ENCODE measurements around the gene NUBP2. TPM values are rescaled to one million over a fixed set of nuclear protein-coding genes. Genes with fewer than 3 reads are reported as not detected.

NUBP2 gene
- total RNA-seq = 10 to 100 TPM; 40.8 to 43.5 TPM

DNA sequence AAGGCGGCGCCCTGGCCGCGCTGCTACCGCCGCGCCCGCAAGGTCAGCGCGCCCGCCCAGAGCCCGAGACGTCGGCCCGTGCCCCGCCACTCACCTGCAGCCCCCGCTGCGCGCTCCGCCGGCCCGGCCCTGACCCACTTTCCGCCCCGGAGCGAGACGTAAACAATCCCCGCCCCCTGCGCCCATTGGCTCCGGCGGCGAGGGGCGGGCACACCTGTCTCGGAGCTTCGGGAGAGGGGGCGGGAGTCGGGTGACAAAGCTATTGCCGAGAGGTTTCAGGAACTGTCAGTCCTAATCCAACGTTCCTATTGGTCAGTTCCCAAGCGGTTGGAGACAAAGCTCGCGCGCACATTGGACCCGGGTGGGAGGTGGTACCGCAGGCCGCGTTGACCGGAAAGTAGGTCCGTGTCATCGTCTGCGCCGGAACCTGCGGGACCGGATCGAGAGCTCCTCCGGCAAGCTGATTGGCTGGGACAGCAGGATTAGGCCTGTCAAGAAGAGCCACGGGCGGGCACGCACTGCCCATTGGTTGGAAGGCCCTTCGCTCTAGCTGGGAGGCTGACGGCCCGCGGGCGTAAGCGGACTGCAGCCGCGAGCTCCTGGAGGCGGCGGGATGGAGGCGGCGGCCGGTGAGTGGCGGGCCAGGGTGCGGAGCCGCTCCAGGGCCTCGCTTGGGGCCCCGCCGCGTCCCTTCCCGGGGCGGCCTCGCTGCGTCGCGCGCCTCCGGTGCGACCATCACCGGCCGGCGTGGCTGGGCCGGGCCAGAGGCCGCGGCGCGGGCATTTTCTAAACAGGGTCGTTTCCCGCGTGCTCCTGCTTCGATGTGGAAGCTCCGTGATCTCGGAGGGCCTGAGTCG lies at the start of gene NUBP2, which contains the start of gene SPSB3:
Gene NUBP2, plus strand, starts transcription at position 553 of the 857 bp plus-strand sequence. Its CDS starts 61 bp downstream, at position 614.
Gene SPSB3, minus strand, starts transcription at position 164 of the 857 bp plus-strand sequence. CDS start 1,088 bp downstream, outside the sequence.
- CTCF ChIA-PET = interaction anchor here (0.7 to 2.7 kb wide), 10 partner anchors 9 to 362 kb away, joined by 3 to 32 read pairs (median 4); partner anchors contain the start of genes EME2, FAHD1, MAPK8IP3 and MRPS34
- Mint-ChIP-seq H3K36me3 (ENCODE audit: low read depth) (peaks cover 6% of the 10 kb centered on the region), H3K4me1 (peaks cover 22% of the 10 kb centered on the region), H3K9me3 (no peaks in the 10 kb centered on the region), H3K27me3 (no peaks in the 10 kb centered on the region), H3K4me3 (peak within 1 kb of the TSS; percentile 91), H3K27ac (peak within 1 kb of the TSS; percentile 77)
- peak; percentile 99 for DNase-seq
- POLR2A ChIA-PET = interaction anchor here (0.5 to 5.1 kb wide), 28 partner anchors 9 to 755 kb away, joined by 3 to 101 read pairs (median 4); partner anchors contain the start of genes ECI1, EME2, FAHD1 and HAGH

GRCh38 chr16:1734123-1734522 lies 48.6 kb upstream of the NUBP2 start:
- Mint-ChIP-seq H3K36me3 (ENCODE audit: low read depth) (peaks cover 17% of the 10 kb centered on the region), H3K9me3 (no peaks in the 10 kb centered on the region), H3K27me3 (no peaks in the 10 kb centered on the region), H3K4me1 (no peaks in the 10 kb centered on the region), H3K27ac (no peak overlapping the region), H3K4me3 (no peak overlapping the region)
- POLR2A ChIA-PET = no interaction called here
- CTCF ChIA-PET = interaction anchor here (1.9 kb wide), 1 partner anchor 11 kb away, joined by 8 read pairs; no protein-coding TSS in a partner anchor
- no peak for DNase-seq

DNA sequence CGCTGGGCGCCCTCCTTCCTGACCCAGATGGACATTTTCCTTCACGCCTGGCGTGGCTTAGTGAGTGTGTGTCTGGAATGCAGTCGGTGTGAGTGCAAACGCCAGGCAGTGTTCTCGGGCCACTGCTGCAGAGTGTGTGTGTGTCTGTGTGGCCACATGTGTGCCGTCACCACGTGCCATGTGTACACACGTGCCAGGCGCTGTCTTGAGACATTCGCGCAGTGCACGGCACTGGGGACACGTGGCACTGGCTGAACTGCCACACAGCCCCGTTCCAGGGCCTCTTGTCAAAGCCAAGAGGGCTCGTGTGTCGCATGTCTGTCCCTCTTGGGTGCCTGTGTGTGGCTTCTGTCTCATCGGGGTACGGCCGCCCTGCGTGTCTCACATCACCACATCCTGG lies 47.9 kb upstream of the NUBP2 start:
- Mint-ChIP-seq H3K4me3 (no peak overlapping the region), H3K9me3 (no peaks in the 10 kb centered on the region), H3K27me3 (no peaks in the 10 kb centered on the region), H3K36me3 (ENCODE audit: low read depth) (peaks cover 15% of the 10 kb centered on the region), H3K4me1 (no peaks in the 10 kb centered on the region), H3K27ac (no peak overlapping the region)
- POLR2A ChIA-PET = no interaction called here
- DNase-seq = no peak
- CTCF ChIA-PET = no interaction called here

- no peak for DNase-seq
- Mint-ChIP-seq H3K27me3 (no peaks in the 10 kb centered on the region), H3K36me3 (ENCODE audit: low read depth) (no peaks in the 10 kb centered on the region), H3K9me3 (no peaks in the 10 kb centered on the region), H3K4me3 (no peak overlapping the region), H3K4me1 (no peaks in the 10 kb centered on the region), H3K27ac (no peak overlapping the region)
- ChIA-PET POLR2A (no interaction called here), CTCF (no interaction called here)
These were observed 42.5 kb upstream of the NUBP2 start for GRCh38 chr16:1740234-1740633.

DNA sequence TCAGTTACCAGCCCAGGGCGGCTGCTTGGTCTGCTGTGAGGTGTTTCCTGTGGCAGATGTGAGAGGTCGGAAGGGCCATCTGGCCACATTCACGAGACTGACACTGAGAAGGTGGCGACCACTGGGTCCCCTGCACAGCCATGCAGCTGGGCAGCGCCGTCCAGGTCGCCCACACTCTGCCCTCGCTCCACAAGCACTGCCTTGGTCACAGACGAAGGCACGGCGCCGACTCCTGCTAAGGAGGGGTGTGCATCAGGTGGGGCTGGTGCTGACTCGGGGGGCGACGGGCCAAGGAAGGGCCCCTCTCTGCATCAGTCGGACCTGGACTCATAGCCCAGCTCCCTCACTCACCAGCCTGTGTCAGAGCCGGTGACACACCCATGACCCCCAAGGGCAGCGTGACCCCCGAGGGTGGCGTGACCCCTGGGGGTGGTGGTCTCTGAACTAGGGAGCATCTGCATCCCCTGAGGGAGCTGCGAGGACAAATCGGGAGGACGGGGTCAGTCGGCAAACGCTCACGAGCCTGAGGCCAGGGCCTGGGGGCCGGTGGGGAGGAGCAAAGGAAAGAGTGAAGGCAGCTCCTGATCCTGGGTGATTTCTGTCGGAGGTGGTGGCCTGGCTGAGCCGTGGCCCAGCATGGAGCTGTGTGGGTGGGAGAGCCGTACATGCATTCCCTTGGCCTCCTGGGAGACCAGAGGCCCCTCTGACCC lies 41.8 kb upstream of the NUBP2 start:
- Mint-ChIP-seq H3K4me3 (no peak overlapping the region), H3K27ac (no peak overlapping the region), H3K4me1 (no peaks in the 10 kb centered on the region), H3K9me3 (no peaks in the 10 kb centered on the region), H3K36me3 (ENCODE audit: low read depth) (no peaks in the 10 kb centered on the region), H3K27me3 (no peaks in the 10 kb centered on the region)
- CTCF ChIA-PET = no interaction called here
- POLR2A ChIA-PET = interaction anchor here (1.4 kb wide), 1 partner anchor 13 kb away, joined by 4 read pairs; no protein-coding TSS in a partner anchor
- DNase-seq = no peak

DNA sequence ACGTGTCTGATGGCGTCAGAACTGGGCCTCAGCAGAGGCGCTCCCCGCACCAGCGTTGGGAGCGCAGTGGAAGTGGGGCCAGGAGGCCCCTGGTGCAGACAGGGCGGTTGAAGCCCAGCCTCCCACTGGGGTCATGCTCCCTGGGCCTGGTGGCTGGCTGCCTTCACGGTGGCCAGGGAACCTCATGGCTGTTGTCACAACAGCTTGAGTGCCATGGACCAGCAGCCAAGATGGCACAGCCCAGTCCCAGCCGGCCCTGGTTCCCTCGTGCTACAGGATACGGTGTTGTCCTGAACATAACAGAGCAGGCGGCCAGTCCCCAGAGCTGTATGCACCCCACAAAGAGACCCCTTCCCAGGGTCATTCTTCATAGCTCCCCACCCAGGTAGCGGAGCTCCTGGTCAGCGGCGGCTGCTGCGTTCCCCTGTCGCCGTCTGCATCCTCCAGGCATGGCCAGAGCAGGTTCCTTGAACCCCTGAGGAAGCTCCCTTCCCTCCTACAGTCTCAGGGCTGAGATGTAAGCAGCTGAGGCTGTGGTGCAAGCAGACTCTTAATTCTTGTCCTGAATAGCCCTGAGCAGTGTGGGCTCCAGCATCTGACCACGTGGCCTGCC lies 41.1 kb upstream of the NUBP2 start:
- ChIA-PET CTCF (no interaction called here), POLR2A (interaction anchor here (1.4 kb wide), 1 partner anchor 13 kb away, joined by 4 read pairs; no protein-coding TSS in a partner anchor)
- Mint-ChIP-seq H3K27me3 (no peaks in the 10 kb centered on the region), H3K4me3 (no peak overlapping the region), H3K36me3 (ENCODE audit: low read depth) (no peaks in the 10 kb centered on the region), H3K4me1 (no peaks in the 10 kb centered on the region), H3K9me3 (no peaks in the 10 kb centered on the region), H3K27ac (no peak overlapping the region)
- no peak for DNase-seq

DNA sequence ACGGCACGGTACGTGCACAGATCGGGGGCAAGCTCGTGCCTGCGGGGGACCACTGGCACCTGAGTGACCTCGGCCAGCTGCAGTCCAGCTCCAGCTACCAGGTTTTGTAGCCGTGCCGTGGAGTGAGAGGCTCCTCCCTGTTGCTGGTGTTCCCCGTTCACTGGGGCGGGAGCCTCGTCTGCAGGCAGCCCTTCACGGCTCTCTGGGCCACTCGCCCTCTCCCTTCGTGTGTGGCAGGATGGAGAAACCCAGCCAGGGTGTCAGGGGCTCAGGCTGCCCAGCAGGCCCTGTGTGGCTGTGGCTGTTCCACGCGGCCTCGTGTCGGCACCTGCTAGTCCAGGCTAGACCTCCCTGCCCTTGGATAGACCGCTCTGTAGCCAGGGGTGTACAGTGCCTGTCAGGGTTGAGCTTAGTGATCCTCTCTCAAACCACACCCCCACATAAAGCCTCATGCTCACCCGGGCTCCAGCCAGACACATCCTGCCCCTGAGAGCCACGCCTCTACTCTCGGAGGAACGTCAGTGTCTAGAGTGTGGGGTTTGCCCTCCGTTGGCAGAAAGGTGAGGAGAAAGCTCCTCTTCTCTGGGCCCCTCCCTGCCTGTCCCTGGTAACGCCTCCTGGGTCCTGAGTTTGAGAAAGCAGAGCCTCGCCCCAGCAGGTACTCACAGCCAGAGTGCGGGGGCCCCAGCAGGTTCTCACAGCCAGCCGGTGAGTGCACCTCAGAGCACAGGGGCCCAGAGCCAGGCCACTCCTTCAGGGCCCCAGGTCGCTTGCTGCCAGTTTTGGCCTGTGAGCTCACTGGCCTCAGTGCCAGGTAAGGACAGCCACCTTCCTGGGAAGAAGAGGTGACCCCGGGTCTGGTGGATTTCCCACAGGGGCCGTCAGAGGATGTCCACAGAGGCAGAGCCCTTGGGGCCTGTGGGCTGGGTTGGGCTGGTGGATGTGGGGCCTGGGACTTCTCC lies 39.1 kb upstream of the NUBP2 start:
- Mint-ChIP-seq H3K27me3 (no peaks in the 10 kb centered on the region), H3K9me3 (no peaks in the 10 kb centered on the region), H3K27ac (no peak overlapping the region), H3K4me1 (no peaks in the 10 kb centered on the region), H3K36me3 (ENCODE audit: low read depth) (no peaks in the 10 kb centered on the region), H3K4me3 (no peak overlapping the region)
- DNase-seq = no peak
- ChIA-PET POLR2A (no interaction called here), CTCF (interaction anchor here (0.6 kb wide), 1 partner anchor 61 kb away, joined by 3 read pairs; no protein-coding TSS in a partner anchor)

GRCh38 chr16:1744338-1744840 lies 38.4 kb upstream of the NUBP2 start:
- Mint-ChIP-seq H3K27me3 (no peaks in the 10 kb centered on the region), H3K27ac (no peak overlapping the region), H3K4me1 (no peaks in the 10 kb centered on the region), H3K36me3 (ENCODE audit: low read depth) (peaks cover 7% of the 10 kb centered on the region), H3K4me3 (no peak overlapping the region), H3K9me3 (no peaks in the 10 kb centered on the region)
- ChIA-PET POLR2A (no interaction called here), CTCF (interaction anchor here (0.6 kb wide), 1 partner anchor 62 kb away, joined by 3 read pairs; no protein-coding TSS in a partner anchor)
- no peak for DNase-seq

GRCh38 chr16:1745181-1745899 lies 37.4 kb upstream of the NUBP2 start:
- no peaks in the 10 kb centered on the region for H3K9me3 Mint-ChIP-seq
- ChIA-PET CTCF (interaction anchor here (0.7 to 1.0 kb wide), 2 partner anchors 22 to 39 kb away, joined by 3 to 4 read pairs; partner anchors contain the start of gene MAPK8IP3), POLR2A (no interaction called here)
- H3K4me1 Mint-ChIP-seq = no peaks in the 10 kb centered on the region
- no peak overlapping the region for H3K4me3 Mint-ChIP-seq
- H3K27ac Mint-ChIP-seq = no peak overlapping the region
- H3K27me3 Mint-ChIP-seq = no peaks in the 10 kb centered on the region
- peaks cover 7% of the 10 kb centered on the region for H3K36me3 Mint-ChIP-seq (ENCODE audit: low read depth)
- DNase-seq = no peak

DNA sequence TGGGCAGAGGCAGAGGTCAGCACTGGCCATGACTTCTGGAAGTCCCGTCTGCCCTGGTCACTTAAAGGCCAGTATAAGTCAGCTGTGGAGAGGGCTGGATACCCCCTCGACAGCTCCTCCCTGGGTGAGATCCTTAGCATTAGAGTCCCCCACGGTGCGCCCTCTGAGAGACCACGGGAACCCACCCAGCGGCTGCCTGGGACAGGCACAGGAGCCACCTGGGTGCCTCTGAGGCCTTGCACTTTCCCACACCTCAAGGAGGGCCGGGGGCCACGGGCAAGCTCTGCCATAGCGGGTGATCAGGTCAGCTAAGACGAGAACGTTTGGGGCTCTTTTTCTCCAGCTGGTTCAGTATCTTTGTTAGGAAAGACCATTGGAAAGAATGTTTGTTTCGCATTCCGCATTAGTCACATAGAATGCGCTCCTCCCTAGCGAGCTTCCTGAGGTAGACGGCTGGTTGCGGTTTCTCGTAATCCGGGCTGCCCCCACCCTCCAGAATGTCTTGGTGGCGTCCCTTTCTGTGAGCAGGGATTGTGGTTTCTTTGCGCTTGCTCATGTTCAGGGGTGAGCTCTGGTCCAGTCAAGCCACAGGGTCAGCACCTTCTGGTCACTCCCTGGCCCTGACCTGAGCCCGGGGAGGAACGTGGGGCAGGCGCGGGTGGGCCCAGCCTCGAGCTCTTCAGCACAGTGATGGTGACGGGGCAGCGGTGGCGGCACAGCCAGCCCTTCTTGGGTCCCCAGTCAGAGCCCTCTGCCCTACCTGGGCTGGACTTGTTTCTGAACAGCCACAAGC lies 36.7 kb upstream of the NUBP2 start:
- no peak for DNase-seq
- Mint-ChIP-seq H3K27me3 (no peaks in the 10 kb centered on the region), H3K27ac (no peak overlapping the region), H3K36me3 (ENCODE audit: low read depth) (peaks cover 7% of the 10 kb centered on the region), H3K4me1 (no peaks in the 10 kb centered on the region), H3K4me3 (no peak overlapping the region), H3K9me3 (no peaks in the 10 kb centered on the region)
- ChIA-PET CTCF (interaction anchor here (1.0 kb wide), 1 partner anchor 23 kb away, joined by 3 read pairs; no protein-coding TSS in a partner anchor), POLR2A (no interaction called here)

- no peaks in the 10 kb centered on the region for H3K4me1 Mint-ChIP-seq
- H3K9me3 Mint-ChIP-seq = no peaks in the 10 kb centered on the region
- ChIA-PET POLR2A (no interaction called here), CTCF (no interaction called here)
- H3K27ac Mint-ChIP-seq = no peak overlapping the region
- DNase-seq = no peak
- H3K36me3 Mint-ChIP-seq (ENCODE audit: low read depth) = peaks cover 8% of the 10 kb centered on the region
- H3K4me3 Mint-ChIP-seq = no peak overlapping the region
- H3K27me3 Mint-ChIP-seq = no peaks in the 10 kb centered on the region
These were observed 36.0 kb upstream of the NUBP2 start for GRCh38 chr16:1746693-1747195.

Measured in activated CD4-positive, alpha-beta memory T cell treated with anti-CD3 and anti-CD28 coated beads, Interleukin-2, amount 10 ng/mL, durations not matched to agents 7 days and 5 days (primary cell).